Prostate gland (tissue), 2 donors: ENCODE results near the gene FAM53A. TPM values are rescaled to one million over a fixed set of nuclear protein-coding genes. Genes with fewer than 3 reads are reported as not detected.
A peak's percentile ranks its signal among the peaks of the same experiment; 100 is the strongest.

ENCODE experiments used
- DNase-seq: peaks from one replicate; pipeline ENCODE4 v3.0.0-alpha.2; 2019; ENCODE audit warnings: low spot score
- H3K27ac ChIP-seq, 2 donors: fragments of 200-600 bp; sonication (generic); 2 replicates each; pipeline ENCODE4 v1.5.1; 2017 to 2019
- H3K27me3 ChIP-seq: fragments of 200-600 bp; sonication (generic); replicated peaks from 2 replicates; pipeline ENCODE4 v1.5.1; 2019; ENCODE audit not compliant: insufficient read depth
- H3K36me3 ChIP-seq, 2 donors: fragments of 200-600 bp; sonication (generic); 1 replicate in 1 of 2; 2 replicates in 1 of 2; pipeline versions ENCODE4 v1.5.1 to v1.8.1; 2017 to 2019
- H3K4me1 ChIP-seq: fragments of 200-600 bp; sonication (generic); replicated peaks from 2 replicates; pipeline ENCODE4 v1.5.1; 2019
- H3K4me3 ChIP-seq, 2 donors: fragments of 200-600 bp; sonication (generic); 2 replicates each; pipeline ENCODE4 v1.5.1; 2017 to 2019
- H3K9me3 ChIP-seq: fragments of 200-600 bp; sonication (generic); 2 replicates; pipeline ENCODE4 v1.5.1; 2017
- POLR2A ChIP-seq: fragments of 450-650 bp; IDR thresholded peaks from one replicate; pipeline ENCODE4 v1.6.1; 2016; ENCODE audit warnings: antibody characterized with exemption, mild to moderate bottlenecking
- POLR2AphosphoS5 ChIP-seq: sonication (generic); formaldehyde crosslinking; IDR thresholded peaks from one replicate; pipeline ENCODE4 v1.6.1; 2017; ENCODE audit warnings: antibody characterized with exemption
- WGBS: methylation state at CpG from one replicate; pipeline ENCODE4 v1.1.5; 2018; 5-methylcytosine and 5-hydroxymethylcytosine counted together
- intact Hi-C: fragments of 100-400 bp; cut with DNase I; formaldehyde crosslinking; loops from one replicate; pipeline ENCODE4 v1.14.2; 2022
- total RNA-seq, 2 donors: library from RNA; depleted of rRNA; stranded (reverse); fragments of >200 nt; gene quantifications; one replicate each; pipeline ENCODE4 v1.1.0, GENCODE V29; 2016
- TF ChIP-seq, protein P1 (sequence below), 4 experiments: fragments of 200-600 bp in 2 of 4; fragments of 450-650 bp in 2 of 4; sonication (generic) in 2 of 4; IDR thresholded peaks; 1 replicate in 3 of 4; 2 replicates in 1 of 4; pipeline ENCODE4 v1.5.1; 2016 to 2019; ENCODE audit warnings: antibody characterized with exemption in 4 of 4, mild to moderate bottlenecking in 2 of 4, moderate library complexity in 2 of 4

Gene FAM53A
- total RNA-seq, 2 donors from 2014 or later, result 2.3 to 16.8 TPM

DNA sequence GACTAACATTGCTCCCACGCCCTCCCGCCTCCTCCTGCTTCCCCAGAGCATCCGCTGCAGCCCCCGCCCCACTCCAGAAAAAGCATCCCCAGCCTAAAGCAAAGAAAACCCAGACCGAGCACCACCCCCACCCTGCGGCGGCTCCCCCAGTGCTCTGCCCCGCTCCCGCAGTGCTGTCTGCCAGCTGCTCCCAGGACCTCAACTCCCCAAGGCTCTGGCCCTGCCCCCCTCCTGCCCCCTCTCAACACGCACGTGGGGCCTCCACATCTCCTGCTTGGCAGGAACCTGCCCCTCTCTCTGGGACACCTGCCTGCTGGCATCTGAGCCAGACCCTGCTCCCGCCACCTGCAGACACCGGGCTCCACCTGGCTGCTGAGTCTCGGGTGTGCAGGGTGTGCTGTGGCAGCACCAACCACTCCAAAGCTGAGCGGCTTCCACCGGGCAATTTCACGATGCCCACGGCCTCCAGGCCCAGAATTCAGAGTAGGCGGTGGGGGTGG, 79.4 kb downstream of the FAM53A start:
- H3K27ac ChIP-seq, result no peak overlapping the region
- H3K36me3 ChIP-seq, result no peaks in the 10 kb centered on the region
- no peaks in the 10 kb centered on the region for H3K4me1 ChIP-seq
- 10% methylated on average over 18 of the region's 19 CpGs for WGBS
- intact Hi-C loops, result no loop called here
- H3K9me3 ChIP-seq, result no peaks in the 10 kb centered on the region
- H3K4me3 ChIP-seq, result no peak overlapping the region
- H3K27me3 ChIP-seq, result peaks cover 3% of the 10 kb centered on the region
- TF ChIP-seq, protein P1, sequence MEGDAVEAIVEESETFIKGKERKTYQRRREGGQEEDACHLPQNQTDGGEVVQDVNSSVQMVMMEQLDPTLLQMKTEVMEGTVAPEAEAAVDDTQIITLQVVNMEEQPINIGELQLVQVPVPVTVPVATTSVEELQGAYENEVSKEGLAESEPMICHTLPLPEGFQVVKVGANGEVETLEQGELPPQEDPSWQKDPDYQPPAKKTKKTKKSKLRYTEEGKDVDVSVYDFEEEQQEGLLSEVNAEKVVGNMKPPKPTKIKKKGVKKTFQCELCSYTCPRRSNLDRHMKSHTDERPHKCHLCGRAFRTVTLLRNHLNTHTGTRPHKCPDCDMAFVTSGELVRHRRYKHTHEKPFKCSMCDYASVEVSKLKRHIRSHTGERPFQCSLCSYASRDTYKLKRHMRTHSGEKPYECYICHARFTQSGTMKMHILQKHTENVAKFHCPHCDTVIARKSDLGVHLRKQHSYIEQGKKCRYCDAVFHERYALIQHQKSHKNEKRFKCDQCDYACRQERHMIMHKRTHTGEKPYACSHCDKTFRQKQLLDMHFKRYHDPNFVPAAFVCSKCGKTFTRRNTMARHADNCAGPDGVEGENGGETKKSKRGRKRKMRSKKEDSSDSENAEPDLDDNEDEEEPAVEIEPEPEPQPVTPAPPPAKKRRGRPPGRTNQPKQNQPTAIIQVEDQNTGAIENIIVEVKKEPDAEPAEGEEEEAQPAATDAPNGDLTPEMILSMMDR (IDR thresholded peaks at IDR 0.05), result peak in 3 of 4 experiments; percentile 16 to 59 (median 57)
- no peak for TF ChIP-seq POLR2A
- peak; percentile 48 for DNase-seq

DNA sequence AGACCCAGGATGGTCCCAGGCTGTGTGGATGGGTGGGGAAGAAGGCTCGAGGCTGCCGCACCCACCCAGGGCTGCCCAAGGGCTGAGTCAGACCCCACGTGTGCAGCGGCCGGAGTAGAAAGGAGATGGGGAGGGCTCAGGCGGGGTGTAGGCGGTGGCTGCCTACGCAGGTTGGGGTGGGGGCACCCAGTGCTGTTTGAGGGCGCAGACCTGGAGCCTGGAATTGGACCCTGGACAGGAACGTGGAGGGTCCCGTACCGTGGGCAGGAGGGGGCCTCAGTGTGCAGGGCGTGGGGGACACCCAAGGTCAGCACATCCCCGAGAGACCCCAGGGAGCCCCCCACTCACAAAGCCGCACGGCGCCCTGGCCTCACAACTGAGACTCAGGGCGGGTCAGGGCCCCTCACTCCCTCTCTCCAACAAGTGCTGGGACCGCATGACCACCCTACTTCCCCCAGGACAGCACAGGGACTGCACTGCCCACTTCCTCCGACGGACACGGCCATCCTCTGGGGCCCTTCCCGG, 79.9 kb downstream of the FAM53A start:
- H3K27ac ChIP-seq, result no peak overlapping the region
- DNase-seq, result no peak
- no peaks in the 10 kb centered on the region for H3K9me3 ChIP-seq
- no peaks in the 10 kb centered on the region for H3K36me3 ChIP-seq
- TF ChIP-seq, protein P1 (IDR thresholded peaks at IDR 0.05), result no peak
- TF ChIP-seq POLR2A (no peak), POLR2AphosphoS5 (no peak)
- intact Hi-C loops, result no loop called here
- H3K27me3 ChIP-seq, result peaks cover 3% of the 10 kb centered on the region
- 51% methylated on average over 23 of the region's 23 CpGs for WGBS
- no peaks in the 10 kb centered on the region for H3K4me1 ChIP-seq
- no peak overlapping the region for H3K4me3 ChIP-seq

DNA sequence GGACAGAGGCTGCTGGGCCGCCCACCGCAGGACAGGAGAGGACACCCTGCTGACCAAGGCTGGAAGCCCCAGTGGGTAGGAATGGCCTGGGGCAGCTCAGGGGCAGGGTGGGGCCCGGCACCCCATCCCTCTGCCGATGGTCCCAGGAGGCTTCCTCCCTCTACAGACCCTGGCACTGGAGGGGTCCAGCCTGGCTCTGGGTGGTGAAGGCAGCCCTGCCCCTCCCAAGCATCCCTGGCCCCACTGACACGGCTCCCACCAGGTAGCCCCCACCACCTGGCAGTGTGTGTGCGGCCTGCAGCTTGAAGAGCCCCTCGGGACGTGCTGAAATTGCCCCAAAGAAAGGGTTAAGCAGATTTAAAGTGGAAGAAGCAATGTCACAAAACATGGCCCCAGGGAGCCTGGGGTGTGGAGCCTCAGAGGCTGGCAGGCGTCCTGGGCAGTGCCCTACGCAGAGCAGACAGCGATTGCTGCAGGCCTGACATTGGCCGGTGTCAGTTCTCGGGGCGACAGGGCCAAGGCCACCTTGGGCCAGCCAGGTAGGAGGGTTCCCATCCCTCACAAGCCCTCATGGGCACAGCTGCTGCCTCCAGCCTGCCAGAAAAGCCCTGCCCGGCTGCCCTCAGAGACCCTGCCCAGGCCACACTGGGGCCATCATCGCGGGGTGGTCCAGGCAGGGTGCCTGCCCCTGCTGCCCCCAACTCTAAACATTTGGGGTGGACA, 80.5 kb downstream of the FAM53A start:
- intact Hi-C loops, result no loop called here
- no peak overlapping the region for H3K27ac ChIP-seq
- H3K9me3 ChIP-seq, result no peaks in the 10 kb centered on the region
- 83% methylated on average over 17 of the region's 17 CpGs for WGBS
- no peak overlapping the region for H3K4me3 ChIP-seq
- H3K4me1 ChIP-seq, result no peaks in the 10 kb centered on the region
- peaks cover 3% of the 10 kb centered on the region for H3K27me3 ChIP-seq
- TF ChIP-seq POLR2A, result no peak
- TF ChIP-seq POLR2AphosphoS5, result no peak
- TF ChIP-seq, protein P1 (IDR thresholded peaks at IDR 0.05), result no peak
- no peaks in the 10 kb centered on the region for H3K36me3 ChIP-seq
- DNase-seq, result no peak

DNA sequence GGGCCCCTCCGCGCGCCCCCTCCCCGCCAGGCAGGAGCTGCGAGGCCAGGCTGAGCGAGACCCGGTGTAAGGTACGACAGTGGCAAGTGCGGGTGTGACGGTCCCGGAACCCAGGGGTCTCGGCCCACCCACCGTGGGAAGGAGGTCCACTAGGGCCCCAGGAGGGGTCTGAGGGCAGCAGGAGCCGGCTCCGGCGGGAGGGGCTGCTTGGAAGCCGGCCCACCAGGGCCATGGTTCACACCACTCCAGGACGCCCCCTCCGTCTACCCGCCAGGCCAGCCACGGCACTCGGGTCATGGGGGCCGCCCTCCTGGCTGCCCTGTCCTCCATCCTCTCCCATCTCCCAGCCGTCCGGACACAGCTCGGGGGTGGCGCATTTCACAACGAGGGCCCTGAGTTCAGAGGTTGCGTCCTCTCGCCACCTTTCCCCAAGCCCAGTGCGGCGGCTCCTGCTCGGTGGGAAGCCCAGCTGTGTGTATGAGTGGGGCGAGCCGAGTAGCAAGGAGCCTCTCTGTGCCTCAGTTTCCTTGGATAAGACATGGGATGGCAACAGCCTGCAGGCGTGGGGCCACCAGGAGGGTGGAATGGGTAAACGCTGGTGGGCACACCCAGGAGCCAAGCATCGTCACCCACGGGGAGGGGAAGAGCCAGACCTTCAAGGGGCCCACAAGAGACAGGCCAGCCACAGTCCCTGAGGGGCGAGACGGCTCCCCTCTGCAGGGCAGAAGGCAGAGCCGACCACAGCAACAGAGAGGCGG, 81.3 kb downstream of the FAM53A start:
- intact Hi-C loops, result no loop called here
- TF ChIP-seq POLR2A (no peak), POLR2AphosphoS5 (no peak)
- TF ChIP-seq, protein P1 (IDR thresholded peaks at IDR 0.05), result no peak
- DNase-seq, result no peak
- no peaks in the 10 kb centered on the region for H3K36me3 ChIP-seq
- WGBS, result 82% methylated on average over 42 of the region's 43 CpGs
- H3K4me1 ChIP-seq, result no peaks in the 10 kb centered on the region
- no peaks in the 10 kb centered on the region for H3K9me3 ChIP-seq
- peaks cover 3% of the 10 kb centered on the region for H3K27me3 ChIP-seq
- no peak overlapping the region for H3K27ac ChIP-seq
- no peak overlapping the region for H3K4me3 ChIP-seq
